ENCODE results near the gene PALS1.

DNA sequence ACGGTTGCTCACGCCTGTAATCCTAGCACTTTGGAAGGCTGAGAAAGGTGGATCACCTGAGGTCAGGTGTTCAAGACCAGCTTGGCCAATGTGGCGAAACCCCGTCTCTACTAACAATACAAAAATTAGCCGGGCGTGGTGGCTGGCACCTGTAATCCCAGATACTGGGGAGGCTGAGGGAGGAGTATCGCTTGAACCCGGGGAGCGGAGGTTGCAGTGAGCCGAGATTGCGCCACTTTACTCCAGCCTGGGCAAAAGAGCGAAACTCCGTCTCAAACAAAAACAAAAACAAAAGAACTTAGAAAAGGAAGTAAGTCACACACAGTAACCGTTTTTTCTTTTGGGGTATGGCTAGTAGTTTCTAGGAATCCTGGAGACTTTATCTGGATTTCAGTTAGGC, 1.7 kb upstream of the PALS1 start:
- TF ChIP-seq SRF (IDR thresholded peaks at IDR 0.05; ENCODE audit: low read depth) = no peak
- TF ChIP-seq RAD21 (IDR thresholded peaks at IDR 0.05; ENCODE audit: low read depth) = no peak
- TF ChIP-seq, protein P1, sequence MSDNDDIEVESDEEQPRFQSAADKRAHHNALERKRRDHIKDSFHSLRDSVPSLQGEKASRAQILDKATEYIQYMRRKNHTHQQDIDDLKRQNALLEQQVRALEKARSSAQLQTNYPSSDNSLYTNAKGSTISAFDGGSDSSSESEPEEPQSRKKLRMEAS (IDR thresholded peaks at IDR 0.05) = no peak
- no peak for TF ChIP-seq CTCF (IDR thresholded peaks at IDR 0.05 in 2 of 3, conservative IDR thresholded peaks at IDR 0.05 in 1 of 3; ENCODE audit: borderline replicate concordance in 1 of 3, insufficient read depth in 1 of 3, low read depth in 2 of 3, low read length in 2 of 3)
- TF ChIP-seq POLR2AphosphoS5 (IDR thresholded peaks at IDR 0.05; ENCODE audit: low read depth, low read length) = no peak
- no peak for TF ChIP-seq REST (IDR thresholded peaks at IDR 0.05; ENCODE audit: low read depth)
- TF ChIP-seq ZFX (IDR thresholded peaks at IDR 0.05) = no peak
- TF ChIP-seq EZH2phosphoT487 (IDR thresholded peaks at IDR 0.05; ENCODE audit: borderline replicate concordance) = no peak
- no peak for TF ChIP-seq JUND (IDR thresholded peaks at IDR 0.05)
- no peak for TF ChIP-seq POLR2A (IDR thresholded peaks at IDR 0.05; ENCODE audit: borderline replicate concordance, extremely low read depth, insufficient read depth, insufficient read length)
- no peak for TF ChIP-seq FOSL1 (IDR thresholded peaks at IDR 0.05; ENCODE audit: low read depth)
- TF ChIP-seq TCF7L2 (IDR thresholded peaks at IDR 0.05; ENCODE audit: borderline replicate concordance, extremely low read depth, insufficient read depth, insufficient read length) = no peak

All from HCT116 (cell line).